Natural killer cell (primary cell): ENCODE results near the gene PLXNA4. TPM values are rescaled to one million over a fixed set of nuclear protein-coding genes. Genes with fewer than 3 reads are reported as not detected.
"Not testable (repeated sequence)": the region's sequence is repeated elsewhere in the genome, so short reads cannot be mapped to it uniquely, and the experiment has no call there.

Source experiments
- ATAC-seq, 3 donors: fragments of 150-1000 bp in 2 of 3; fragments of 200-7000 bp in 1 of 3; cut with Tn5 transposase; 1 replicate in 1 of 3; 2 replicates in 2 of 3; pipeline ENCODE4 v1.10.0; 2021; ENCODE audit warnings: mild to moderate bottlenecking in 2 of 3, moderate library complexity in 2 of 3
- DNase-seq, 2 donors: peaks; one replicate each; pipeline versions ENCODE4 v3.0.0 to v3.0.0-alpha.2; 2013 to 2021; ENCODE audit warnings: mixed read lengths in 1 of 2
- H3K27ac ChIP-seq: one replicate; pipeline ENCODE4 v1.5.1; 2013; ENCODE audit warnings: mild to moderate bottlenecking, low read length
- H3K27me3 ChIP-seq: one replicate; pipeline ENCODE4 v1.6.1; 2013; ENCODE audit warnings: low read length; ENCODE audit not compliant: control insufficient read depth, insufficient read depth
- H3K36me3 ChIP-seq: one replicate; pipeline ENCODE4 v1.6.1; 2013; ENCODE audit warnings: low read length; ENCODE audit not compliant: control insufficient read depth, insufficient read depth
- H3K4me1 ChIP-seq: one replicate; pipeline ENCODE4 v1.6.1; 2013; ENCODE audit warnings: low read length; ENCODE audit not compliant: control insufficient read depth, insufficient read depth
- H3K4me3 ChIP-seq: one replicate; pipeline ENCODE4 v1.5.1; 2013; ENCODE audit warnings: low read length
- H3K9me3 ChIP-seq: one replicate; pipeline ENCODE4 v1.6.1; 2013; ENCODE audit warnings: low read length; ENCODE audit not compliant: control insufficient read depth, insufficient read depth
- H3K27ac Mint-ChIP-seq, 2 donors: one replicate each; pipeline ENCODE4 v1.8.0; 2022; ENCODE audit warnings: mild to moderate bottlenecking in 2 of 2, mixed read lengths in 2 of 2, moderate library complexity in 1 of 2
- H3K27me3 Mint-ChIP-seq, 2 donors: one replicate each; pipeline ENCODE4 v1.8.0; 2022; ENCODE audit warnings: low read depth in 2 of 2, mixed read lengths in 2 of 2
- H3K36me3 Mint-ChIP-seq: one replicate; pipeline ENCODE4 v1.8.0; 2022; ENCODE audit warnings: mixed read lengths
- H3K4me1 Mint-ChIP-seq, 2 donors: one replicate each; pipeline ENCODE4 v1.8.0; 2022; ENCODE audit warnings: mixed read lengths in 2 of 2
- H3K4me3 Mint-ChIP-seq: one replicate; pipeline ENCODE4 v1.8.0; 2022; ENCODE audit warnings: mild to moderate bottlenecking, moderate library complexity, mixed read lengths
- H3K9me3 Mint-ChIP-seq, 2 donors: one replicate each; pipeline ENCODE4 v1.8.0; 2022; ENCODE audit warnings: mixed read lengths in 2 of 2
- CTCF ChIP-seq: fragments of 200-600 bp; IDR thresholded peaks from one replicate; pipeline ENCODE4 v1.8.0; 2022; ENCODE audit warnings: antibody characterized with exemption
- WGBS: methylation state at CpG from one replicate; pipeline ENCODE4 v1.1.7; 2013; ENCODE audit warnings: missing lambda C conversion rate; ENCODE audit not compliant: insufficient coverage; 5-methylcytosine and 5-hydroxymethylcytosine counted together
- intact Hi-C: fragments of 100-400 bp; cut with micrococcal nuclease; formaldehyde crosslinking; loops from one replicate; pipeline ENCODE4 v1.14.2; 2022
- total RNA-seq, 4 donors: library from RNA; stranded (reverse); fragments of 120-200 nt in 1 of 4; gene quantifications; one replicate each; pipeline versions ENCODE4 v1.2.3 to v1.2.4, GENCODE V29; 2013 to 2022

Gene PLXNA4
- total RNA-seq, 3 donors from 2014 or later (not counting 1 experiment from before 2014, with no cell fraction given) = 5.1 to 15.3 (median 10.9) TPM

- Mint-ChIP-seq H3K4me1 (peaks cover 17 to 22% of the 10 kb centered on the region in 2 donors), H3K27me3 (peaks cover 14 to 25% of the 10 kb centered on the region in 2 donors), H3K9me3 (no peaks in the 10 kb centered on the region), H3K27ac (no peak overlapping the region), H3K36me3 (no peaks in the 10 kb centered on the region), H3K4me3 (no peak overlapping the region)
- no peaks in the 10 kb centered on the region for H3K36me3 ChIP-seq
- no peak for DNase-seq
- H3K9me3 ChIP-seq = no peaks in the 10 kb centered on the region
- no peak overlapping the region for H3K27ac ChIP-seq
- no peak for ATAC-seq
- no peak overlapping the region for H3K4me3 ChIP-seq
- peaks cover 16% of the 10 kb centered on the region for H3K4me1 ChIP-seq
- no peak for TF ChIP-seq CTCF
- intact Hi-C loops = no loop called here
- WGBS = 100% methylated on average over 1 of the region's 3 CpGs
- H3K27me3 ChIP-seq = no peaks in the 10 kb centered on the region
Measured at GRCh38 chr7:132390705-132391104, 185.6 kb downstream of the PLXNA4 start.

GRCh38 chr7:132390049-132390448 is 186.2 kb downstream of the PLXNA4 start:
- H3K27me3 Mint-ChIP-seq = peaks cover 9 to 25% of the 10 kb centered on the region in 2 donors
- H3K27ac ChIP-seq, DNase-seq, intact Hi-C loops, H3K36me3 ChIP-seq, H3K4me3 ChIP-seq, H3K9me3 ChIP-seq, H3K27me3 ChIP-seq, ATAC-seq, H3K27ac Mint-ChIP-seq, H3K36me3 Mint-ChIP-seq, H3K9me3 Mint-ChIP-seq, H3K4me3 Mint-ChIP-seq: not testable (repeated sequence)
- H3K4me1 Mint-ChIP-seq = peaks cover 12 to 16% of the 10 kb centered on the region in 2 donors
- H3K4me1 ChIP-seq = peaks cover 12% of the 10 kb centered on the region
- WGBS = 96% methylated on average over 4 of the region's 4 CpGs

- intact Hi-C loops = no loop called here
- Histone ChIP-seq H3K27ac (no peak overlapping the region), H3K4me3 (no peak overlapping the region), H3K27me3 (no peaks in the 10 kb centered on the region), H3K9me3 (no peaks in the 10 kb centered on the region), H3K36me3 (no peaks in the 10 kb centered on the region), H3K4me1 (no peaks in the 10 kb centered on the region)
- no peak overlapping the region for H3K4me3 Mint-ChIP-seq
- H3K27me3 Mint-ChIP-seq = peaks cover 8 to 25% of the 10 kb centered on the region in 2 donors
- H3K36me3 Mint-ChIP-seq = no peaks in the 10 kb centered on the region
- H3K4me1 Mint-ChIP-seq = peaks cover 0 to 5% of the 10 kb centered on the region in 2 donors
- ATAC-seq = no peak
- WGBS = 91% methylated on average over 1 of the region's 1 CpG
- H3K9me3 Mint-ChIP-seq = no peaks in the 10 kb centered on the region
- TF ChIP-seq CTCF = no peak
- DNase-seq = no peak
- no peak overlapping the region for H3K27ac Mint-ChIP-seq
Measured at GRCh38 chr7:132388688-132389087, 187.6 kb downstream of the PLXNA4 start.

GRCh38 chr7:132387596-132387995 is 188.7 kb downstream of the PLXNA4 start:
- ATAC-seq (no peak), DNase-seq (no peak)
- no peak overlapping the region for H3K4me3 ChIP-seq
- no peak overlapping the region for H3K27ac ChIP-seq
- Mint-ChIP-seq H3K36me3 (no peaks in the 10 kb centered on the region), H3K27ac (no peak overlapping the region), H3K27me3 (peaks cover 8 to 25% of the 10 kb centered on the region in 2 donors), H3K4me1 (peaks cover 0 to 5% of the 10 kb centered on the region in 2 donors), H3K9me3 (no peaks in the 10 kb centered on the region), H3K4me3 (no peak overlapping the region)
- no peaks in the 10 kb centered on the region for H3K27me3 ChIP-seq
- TF ChIP-seq CTCF = no peak
- 94% methylated on average over 6 of the region's 6 CpGs for WGBS
- H3K36me3 ChIP-seq = no peaks in the 10 kb centered on the region
- intact Hi-C loops = no loop called here
- no peaks in the 10 kb centered on the region for H3K9me3 ChIP-seq
- no peaks in the 10 kb centered on the region for H3K4me1 ChIP-seq
